IPS-20b (cell line): ENCODE results near the gene IGSF21.

Source experiments
- H3K27ac ChIP-seq: one replicate; pipeline ENCODE4 v1.5.1; 2013; ENCODE audit warnings: low read length
- H3K27me3 ChIP-seq: 2 replicates; pipeline ENCODE4 v1.6.1; 2013; ENCODE audit warnings: mild to moderate bottlenecking, low read length, inconsistent platforms; ENCODE audit not compliant: insufficient read depth
- H3K36me3 ChIP-seq: 2 replicates; pipeline ENCODE4 v1.6.1; 2013; ENCODE audit warnings: low read depth, mild to moderate bottlenecking, inconsistent platforms, low read length, moderate library complexity; ENCODE audit not compliant: insufficient read depth
- H3K4me1 ChIP-seq: 2 replicates; pipeline ENCODE4 v1.6.1; 2013; ENCODE audit warnings: mild to moderate bottlenecking, control low read depth, inconsistent platforms, low read length, moderate library complexity; ENCODE audit not compliant: insufficient read depth
- H3K4me3 ChIP-seq: 2 replicates; pipeline ENCODE4 v1.5.1; 2013; ENCODE audit warnings: mild to moderate bottlenecking, low read length, inconsistent platforms
- H3K9ac ChIP-seq: 2 replicates; pipeline ENCODE4 v1.6.1; 2013; ENCODE audit warnings: low read depth, mild to moderate bottlenecking, inconsistent platforms, low read length, moderate library complexity
- H3K9me3 ChIP-seq: 2 replicates; pipeline ENCODE4 v1.6.1; 2013; ENCODE audit warnings: mild to moderate bottlenecking, low read depth, low read length, inconsistent platforms; ENCODE audit not compliant: insufficient read depth

Gene IGSF21

GRCh38 chr1:18284805-18285537, 177.4 kb downstream of the IGSF21 start:
- H3K9me3 ChIP-seq: no peaks in the 10 kb centered on the region
- H3K27ac ChIP-seq: no peak overlapping the region
- H3K4me1 ChIP-seq: peaks cover 19% of the 10 kb centered on the region; the same call in 1 of the 2 replicates
- no peaks in the 10 kb centered on the region for H3K27me3 ChIP-seq
- no peak overlapping the region for H3K4me3 ChIP-seq
- H3K9ac ChIP-seq: no peak overlapping the region
- H3K36me3 ChIP-seq: no peaks in the 10 kb centered on the region

GRCh38 chr1:18285538-18285924, 177.9 kb downstream of the IGSF21 start:
- Histone ChIP-seq H3K4me1 (peaks cover 24% of the 10 kb centered on the region; the same call in 1 of the 2 replicates), H3K27me3 (no peaks in the 10 kb centered on the region), H3K36me3 (no peaks in the 10 kb centered on the region), H3K27ac (no peak overlapping the region), H3K9me3 (no peaks in the 10 kb centered on the region), H3K4me3 (no peak overlapping the region), H3K9ac (no peak overlapping the region)

- no peaks in the 10 kb centered on the region for H3K27me3 ChIP-seq
- peaks cover 15% of the 10 kb centered on the region; the same call in 1 of the 2 replicates for H3K4me1 ChIP-seq
- no peak overlapping the region for H3K27ac ChIP-seq
- no peaks in the 10 kb centered on the region for H3K36me3 ChIP-seq
- H3K4me3 ChIP-seq: no peak overlapping the region
- 0 out of 2 replicates have a peak overlapping the region, but pooled peaks have one; percentile 5 for H3K9ac ChIP-seq
- H3K9me3 ChIP-seq: no peaks in the 10 kb centered on the region
Observed at GRCh38 chr1:18288722-18289121, 181.1 kb downstream of the IGSF21 start.

DNA sequence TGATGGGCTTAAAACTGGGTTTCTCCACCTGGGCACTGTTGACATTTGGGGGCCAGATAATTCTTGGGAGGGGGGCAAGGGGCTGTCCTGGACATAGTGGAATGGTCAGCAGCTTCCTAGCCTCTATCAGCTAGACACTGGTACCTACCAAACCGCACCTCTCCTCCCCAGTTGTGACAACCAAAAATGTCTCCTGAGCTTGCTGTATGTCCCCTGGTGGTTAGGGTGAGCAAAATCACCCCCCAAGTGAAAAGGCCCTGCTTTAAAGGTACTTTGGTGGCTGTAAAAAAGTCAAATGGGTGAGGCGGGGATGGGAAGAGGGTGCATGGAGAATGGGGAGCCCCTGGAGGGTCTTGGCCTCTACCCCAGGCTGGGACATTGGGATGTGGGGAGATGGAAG, 182.0 kb downstream of the IGSF21 start:
- Histone ChIP-seq H3K4me3 (no peak overlapping the region), H3K36me3 (no peaks in the 10 kb centered on the region), H3K9ac (no peak overlapping the region), H3K27me3 (no peaks in the 10 kb centered on the region), H3K27ac (no peak overlapping the region), H3K4me1 (peaks cover 18% of the 10 kb centered on the region; the same call in 1 of the 2 replicates), H3K9me3 (no peaks in the 10 kb centered on the region)

GRCh38 chr1:18290740-18291412, 183.3 kb downstream of the IGSF21 start:
- H3K36me3 ChIP-seq: no peaks in the 10 kb centered on the region
- H3K4me3 ChIP-seq: no peak overlapping the region
- peak overlapping the region; percentile 19 for H3K27ac ChIP-seq
- no peaks in the 10 kb centered on the region for H3K9me3 ChIP-seq
- peak overlapping the region; percentile 8; the same call in 1 of the 2 replicates for H3K9ac ChIP-seq
- H3K4me1 ChIP-seq: peaks cover 20% of the 10 kb centered on the region
- no peaks in the 10 kb centered on the region for H3K27me3 ChIP-seq

DNA sequence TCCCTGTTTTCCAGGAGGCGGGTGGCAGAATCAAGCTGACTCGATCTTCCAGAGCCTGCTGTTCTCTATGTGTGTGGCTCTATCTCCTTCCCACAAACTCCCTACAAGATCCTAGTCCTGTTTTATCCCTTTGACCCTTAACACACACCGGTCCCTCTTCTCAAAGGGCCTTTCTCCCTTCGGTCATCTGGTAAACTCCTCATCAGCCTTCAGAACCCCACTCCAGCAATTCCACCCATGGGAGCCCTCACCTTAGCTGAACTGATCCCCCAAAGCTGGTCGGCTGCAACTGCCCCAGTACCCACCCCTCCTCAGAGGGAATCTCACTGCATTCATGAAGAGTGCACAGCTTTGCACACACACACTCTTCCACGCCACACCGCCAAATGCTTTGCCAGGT, 184.9 kb downstream of the IGSF21 start:
- Histone ChIP-seq H3K4me3 (no peak overlapping the region), H3K36me3 (no peaks in the 10 kb centered on the region), H3K9ac (no peak overlapping the region), H3K9me3 (no peaks in the 10 kb centered on the region), H3K4me1 (peaks cover 20% of the 10 kb centered on the region), H3K27me3 (no peaks in the 10 kb centered on the region), H3K27ac (no peak overlapping the region)

- peaks cover 24% of the 10 kb centered on the region for H3K4me1 ChIP-seq
- H3K9me3 ChIP-seq: no peaks in the 10 kb centered on the region
- H3K9ac ChIP-seq: peak overlapping the region; percentile 37; the same call in 1 of the 2 replicates
- no peak overlapping the region for H3K4me3 ChIP-seq
- no peaks in the 10 kb centered on the region for H3K36me3 ChIP-seq
- no peaks in the 10 kb centered on the region for H3K27me3 ChIP-seq
- H3K27ac ChIP-seq: no peak overlapping the region
Observed at GRCh38 chr1:18293291-18293690, 185.7 kb downstream of the IGSF21 start.

DNA sequence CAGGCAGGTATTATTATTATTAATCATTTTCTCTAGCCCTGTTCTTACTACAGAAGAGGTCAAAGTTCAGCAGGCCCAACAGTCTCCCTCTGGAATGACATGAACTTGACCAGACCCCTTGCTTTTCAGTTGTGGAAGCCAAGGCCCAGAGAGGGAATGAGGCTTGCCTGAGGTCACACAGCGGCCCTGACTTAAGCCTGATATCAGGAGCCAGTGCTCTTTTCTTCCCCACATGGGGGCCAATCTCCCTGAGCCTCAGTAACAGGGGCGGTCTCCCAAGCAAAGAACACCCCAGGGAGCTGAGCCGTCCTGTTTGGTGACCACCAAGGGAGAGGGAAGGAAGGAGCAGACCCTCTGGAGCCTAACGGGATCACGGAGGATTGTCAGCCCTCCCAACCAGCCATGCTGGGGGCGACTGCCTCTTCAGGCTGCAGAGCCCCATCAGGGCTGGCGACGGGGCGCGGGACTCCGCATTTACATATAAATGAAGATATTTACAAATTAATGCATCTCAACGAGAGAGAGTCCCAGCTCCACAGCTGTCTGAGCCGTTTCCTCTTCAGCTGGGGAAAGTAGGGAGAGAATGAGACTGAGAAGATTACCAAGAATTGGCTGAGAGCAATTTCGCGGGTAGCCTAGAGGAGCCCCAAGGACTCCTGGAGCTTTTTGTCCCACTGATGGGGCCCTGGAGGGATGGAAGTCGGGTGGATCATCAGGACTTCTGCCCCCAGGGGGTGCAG, 187.0 kb downstream of the IGSF21 start:
- no peaks in the 10 kb centered on the region for H3K9me3 ChIP-seq
- H3K36me3 ChIP-seq: no peaks in the 10 kb centered on the region
- peak overlapping the region; percentile 59; the same call in 1 of the 2 replicates for H3K9ac ChIP-seq
- H3K4me3 ChIP-seq: peak overlapping the region; percentile 20; the same call in 1 of the 2 replicates
- H3K4me1 ChIP-seq: peaks cover 36% of the 10 kb centered on the region
- H3K27ac ChIP-seq: peak overlapping the region; percentile 54
- no peaks in the 10 kb centered on the region for H3K27me3 ChIP-seq

- Histone ChIP-seq H3K36me3 (no peaks in the 10 kb centered on the region), H3K4me3 (no peak overlapping the region; the same call in 1 of the 2 replicates), H3K27ac (peak overlapping the region; percentile 44), H3K9me3 (no peaks in the 10 kb centered on the region), H3K9ac (peak overlapping the region; percentile 62; the same call in 1 of the 2 replicates), H3K4me1 (peaks cover 31% of the 10 kb centered on the region), H3K27me3 (no peaks in the 10 kb centered on the region)
Observed at GRCh38 chr1:18297896-18298648, 190.5 kb downstream of the IGSF21 start.

- Histone ChIP-seq H3K9ac (peak overlapping the region; percentile 62; the same call in 1 of the 2 replicates), H3K27me3 (no peaks in the 10 kb centered on the region), H3K4me1 (peaks cover 28% of the 10 kb centered on the region), H3K36me3 (no peaks in the 10 kb centered on the region), H3K9me3 (no peaks in the 10 kb centered on the region), H3K27ac (peak overlapping the region; percentile 44), H3K4me3 (no peak overlapping the region)
Observed at GRCh38 chr1:18299441-18300338, 192.1 kb downstream of the IGSF21 start.
